SK-N-SH (cell line): ENCODE measurements around the gene ETV6. TPM values are rescaled to one million over a fixed set of nuclear protein-coding genes. Genes with fewer than 3 reads are reported as not detected.

Source experiments
- CTCF ChIA-PET: fragments of 300-600, 350-600 bp; formaldehyde crosslinking; extraction: SDS; loops from one replicate; lab custom pipeline; 2021; lab: Yijun Ruan, JAX
- POLR2A ChIA-PET: fragments of 350-600 bp; sonication (Branson Sonifier 250); formaldehyde crosslinking; extraction: SDS; loops from one replicate; lab custom pipeline; 2020; ENCODE audit warnings: antibody characterized with exemption, inconsistent platforms; lab: Yijun Ruan, JAX
- DNase-seq: peaks from one replicate; pipeline ENCODE4 v3.0.0; 2012
- H2AFZ ChIP-seq: fragments of 200-600 bp; sonication (generic); 2 replicates; pipeline ENCODE4 v1.8.1; 2016; ENCODE audit warnings: antibody characterized with exemption, mild to moderate bottlenecking, low read depth
- H3F3A ChIP-seq: fragments of 200-600 bp; sonication (generic); replicated peaks from 2 replicates; pipeline ENCODE3; 2016; ENCODE audit warnings: antibody characterized with exemption, mild to moderate bottlenecking; ENCODE audit not compliant: insufficient read depth
- H3K27ac ChIP-seq, 2 experiments: fragments of 200-500 bp in 1 of 2; fragments of 200-600 bp in 1 of 2; sonication (Bioruptor generic) in 1 of 2; sonication (generic), shearing (Covaris generic) in 1 of 2; 2 replicates each; pipeline versions ENCODE4 v1.5.1 to v1.6.1; 2014 to 2016; ENCODE audit warnings: low read depth in 2 of 2, inconsistent platforms in 1 of 2, low read length in 1 of 2, mild to moderate bottlenecking in 1 of 2, mixed read lengths in 1 of 2
- H3K27me3 ChIP-seq: fragments of 200-600 bp; sonication (generic), shearing (Covaris generic); 2 replicates; pipeline ENCODE4 v1.6.1; 2016; ENCODE audit warnings: mixed run types; ENCODE audit not compliant: insufficient read depth
- H3K36me3 ChIP-seq, 2 experiments: fragments of 200-500 bp in 1 of 2; fragments of 200-600 bp in 1 of 2; sonication (Bioruptor generic) in 1 of 2; sonication (generic) in 1 of 2; replicated peaks in 1 of 2; 2 replicates each; pipeline versions ENCODE3 to v1.5.1; 2014 to 2016; ENCODE audit warnings: low read length in 1 of 2, mild to moderate bottlenecking in 1 of 2; ENCODE audit not compliant: insufficient read depth in 2 of 2, control insufficient read depth in 1 of 2
- H3K4me1 ChIP-seq, 2 experiments: fragments of 200-500 bp in 1 of 2; fragments of 200-600 bp in 1 of 2; sonication (Bioruptor generic) in 1 of 2; sonication (generic), shearing (Covaris generic) in 1 of 2; 2 replicates each; pipeline versions ENCODE4 v1.5.1 to v1.6.1; 2014 to 2016; ENCODE audit warnings: low read depth in 1 of 2, low read length in 1 of 2, mixed run types in 1 of 2; ENCODE audit not compliant: insufficient read depth in 2 of 2, control insufficient read depth in 1 of 2
- H3K4me2 ChIP-seq: fragments of 200-600 bp; sonication (generic), shearing (Covaris generic); 2 replicates; pipeline ENCODE4 v1.6.1; 2017; ENCODE audit warnings: mixed run types
- H3K4me3 ChIP-seq, 2 experiments: fragments of 200-500 bp in 1 of 2; fragments of 200-600 bp in 1 of 2; sonication (Bioruptor generic) in 1 of 2; sonication (generic), shearing (Covaris generic) in 1 of 2; 2 replicates each; pipeline versions ENCODE4 v1.5.1 to v1.8.1; 2014 to 2016; ENCODE audit warnings: low read depth in 2 of 2, inconsistent platforms in 1 of 2, low read length in 1 of 2, mild to moderate bottlenecking in 1 of 2, mixed read lengths in 1 of 2, moderate library complexity in 1 of 2
- H3K79me2 ChIP-seq: fragments of 200-600 bp; sonication (generic); 2 replicates; pipeline ENCODE4 v1.8.1; 2017; ENCODE audit warnings: mild to moderate bottlenecking; ENCODE audit not compliant: insufficient read depth
- H3K9ac ChIP-seq: fragments of 200-600 bp; sonication (generic); 2 replicates; pipeline ENCODE4 v1.6.1; 2017; ENCODE audit warnings: mixed run types
- H3K9me2 ChIP-seq: fragments of 200-600 bp; sonication (generic); 2 replicates; pipeline ENCODE4 v1.6.1; 2017; ENCODE audit warnings: mixed run types
- H3K9me3 ChIP-seq: fragments of 200-600 bp; sonication (generic); 2 replicates; pipeline ENCODE4 v1.6.1; 2017; ENCODE audit warnings: mixed run types, mild to moderate bottlenecking, moderate library complexity
- H4K20me1 ChIP-seq: fragments of 200-600 bp; sonication (generic); 2 replicates; pipeline ENCODE4 v1.6.1; 2017; ENCODE audit warnings: mild to moderate bottlenecking, mixed run types; ENCODE audit not compliant: insufficient read depth
- CHD2 ChIP-seq: fragments of 150-350 bp; IDR thresholded peaks from 2 replicates; pipeline ENCODE4 v1.6.1; 2018; ENCODE audit warnings: low read length; ENCODE audit not compliant: partially characterized antibody
- EZH2phosphoT487 ChIP-seq: fragments of 200-600 bp; sonication (generic); IDR thresholded peaks from 2 replicates; pipeline ENCODE4 v1.6.1; 2017; ENCODE audit warnings: low read depth, mixed run types, mild to moderate bottlenecking, antibody characterized with exemption, moderate library complexity, borderline replicate concordance
- FOXJ3 ChIP-seq: sonication (generic); formaldehyde crosslinking; IDR thresholded peaks from 2 replicates; pipeline ENCODE4 v1.5.1; 2020; ENCODE audit warnings: mild to moderate bottlenecking, missing genetic modification reagents
- FOXM1 ChIP-seq: IDR thresholded peaks from 2 replicates; pipeline ENCODE4 v1.4.0; 2012; ENCODE audit warnings: low read depth, mild to moderate bottlenecking
- MXI1 ChIP-seq: IDR thresholded peaks from 2 replicates; pipeline ENCODE4 v1.6.1; 2012; ENCODE audit warnings: mild to moderate bottlenecking, low read depth, low read length, improper control_type of control experiment
- NFIC ChIP-seq: IDR thresholded peaks from 2 replicates; pipeline ENCODE4 v1.4.0; 2012; ENCODE audit warnings: borderline replicate concordance
- RAD21 ChIP-seq: IDR thresholded peaks from 2 replicates; pipeline ENCODE4 v1.6.1; 2012; ENCODE audit warnings: mild to moderate bottlenecking, low read length
- SIN3A ChIP-seq: IDR thresholded peaks from 2 replicates; pipeline ENCODE4 v1.6.1; 2012; ENCODE audit warnings: low read depth, mild to moderate bottlenecking, low read length, moderate library complexity, borderline replicate concordance
- SMC3 ChIP-seq: IDR thresholded peaks from 2 replicates; pipeline ENCODE4 v1.6.1; 2012; ENCODE audit warnings: low read depth, low read length, improper control_type of control experiment
- TEAD4 ChIP-seq: IDR thresholded peaks from 2 replicates; pipeline ENCODE4 v1.4.0; 2012; ENCODE audit warnings: mild to moderate bottlenecking, borderline replicate concordance; ENCODE audit not compliant: insufficient read depth
- WGBS: methylation state at CpG from one replicate; pipeline ENCODE4 v1.1.6; 2017; ENCODE audit warnings: low lambda C conversion rate; 5-methylcytosine and 5-hydroxymethylcytosine counted together
- polyA plus RNA-seq, 3 experiments: library from polyadenylated mRNA; depleted of rRNA; stranded (reverse); fragments of >200 nt; gene quantifications; 2 replicates each; pipeline ENCODE4 v1.2.3, GENCODE V29; 2012
- TF ChIP-seq, protein P1 (sequence below): fragments of 150-350 bp; IDR thresholded peaks from 2 replicates; pipeline ENCODE4 v1.6.1; 2016; ENCODE audit warnings: mild to moderate bottlenecking, low read depth, low read length
- TF ChIP-seq, protein P2 (sequence below): IDR thresholded peaks from 2 replicates; pipeline ENCODE4; 2012
- TF ChIP-seq, protein P3 (sequence below): IDR thresholded peaks from 2 replicates; pipeline ENCODE4 v1.6.1; 2012; ENCODE audit warnings: mild to moderate bottlenecking, low read depth, low read length, moderate library complexity

Gene ETV6
- polyA plus RNA-seq, 1 of the 3 experiments (the other 2 are of a cell fraction), result 4.0 TPM

DNA sequence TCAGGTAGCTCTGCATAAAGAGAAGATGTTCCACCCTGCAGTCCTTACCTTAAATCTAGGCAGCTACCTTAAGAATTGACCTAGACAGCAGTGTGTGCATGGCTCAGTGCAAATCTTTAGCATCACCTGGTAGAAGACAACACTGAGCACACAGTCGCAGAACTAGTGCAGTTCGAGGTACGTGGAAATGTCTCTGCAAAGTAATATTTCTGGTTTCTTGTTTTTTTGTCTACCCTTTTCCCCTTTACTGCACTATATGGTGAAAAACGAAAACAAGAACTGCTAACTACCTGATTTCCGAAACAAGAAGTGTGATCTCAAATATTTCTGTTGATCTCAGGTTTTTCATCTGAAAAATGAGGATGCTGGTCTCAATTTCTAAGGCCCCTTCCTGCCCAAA lies 82.5 kb downstream of the ETV6 start:
- Histone ChIP-seq H3K79me2 (peaks cover 91% of the 10 kb centered on the region), H3K4me2 (peak overlapping the region; percentile 59), H3K4me3 (no peak overlapping the region), H2AFZ (no peak overlapping the region), H3K9ac (0 out of 2 replicates have a peak overlapping the region, but pooled peaks have one; percentile 24), H4K20me1 (no peaks in the 10 kb centered on the region), H3K27ac (peak overlapping the region; percentile 28 to 76; a peak in 3 of 4 replicates), H3K9me2 (no peaks in the 10 kb centered on the region), H3K4me1 (peaks cover 0 to 13% of the 10 kb centered on the region in 2 experiments; a peak in 3 of 4 replicates), H3K27me3 (no peaks in the 10 kb centered on the region), H3K36me3 (no peaks in the 10 kb centered on the region), H3K9me3 (no peaks in the 10 kb centered on the region), H3F3A (peaks cover 15% of the 10 kb centered on the region)
- no peak for DNase-seq
- WGBS, result 95% methylated on average over 5 of the region's 5 CpGs
- ChIA-PET POLR2A (no interaction called here), CTCF (no interaction called here)
- TF ChIP-seq, protein P1, sequence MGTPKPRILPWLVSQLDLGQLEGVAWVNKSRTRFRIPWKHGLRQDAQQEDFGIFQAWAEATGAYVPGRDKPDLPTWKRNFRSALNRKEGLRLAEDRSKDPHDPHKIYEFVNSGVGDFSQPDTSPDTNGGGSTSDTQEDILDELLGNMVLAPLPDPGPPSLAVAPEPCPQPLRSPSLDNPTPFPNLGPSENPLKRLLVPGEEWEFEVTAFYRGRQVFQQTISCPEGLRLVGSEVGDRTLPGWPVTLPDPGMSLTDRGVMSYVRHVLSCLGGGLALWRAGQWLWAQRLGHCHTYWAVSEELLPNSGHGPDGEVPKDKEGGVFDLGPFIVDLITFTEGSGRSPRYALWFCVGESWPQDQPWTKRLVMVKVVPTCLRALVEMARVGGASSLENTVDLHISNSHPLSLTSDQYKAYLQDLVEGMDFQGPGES, result no peak
- TF ChIP-seq EZH2phosphoT487 (no peak), FOXJ3 (CRISPR knock-in tag) (no peak), CHD2 (no peak), SMC3 (no peak), SIN3A (no peak), FOXM1 (no peak), MXI1 (no peak), TEAD4 (no peak), RAD21 (no peak), NFIC (no peak)
- TF ChIP-seq, protein P2, sequence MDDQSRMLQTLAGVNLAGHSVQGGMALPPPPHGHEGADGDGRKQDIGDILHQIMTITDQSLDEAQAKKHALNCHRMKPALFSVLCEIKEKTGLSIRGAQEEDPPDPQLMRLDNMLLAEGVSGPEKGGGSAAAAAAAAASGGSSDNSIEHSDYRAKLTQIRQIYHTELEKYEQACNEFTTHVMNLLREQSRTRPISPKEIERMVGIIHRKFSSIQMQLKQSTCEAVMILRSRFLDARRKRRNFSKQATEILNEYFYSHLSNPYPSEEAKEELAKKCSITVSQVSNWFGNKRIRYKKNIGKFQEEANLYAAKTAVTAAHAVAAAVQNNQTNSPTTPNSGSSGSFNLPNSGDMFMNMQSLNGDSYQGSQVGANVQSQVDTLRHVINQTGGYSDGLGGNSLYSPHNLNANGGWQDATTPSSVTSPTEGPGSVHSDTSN, result no peak
- TF ChIP-seq, protein P3, sequence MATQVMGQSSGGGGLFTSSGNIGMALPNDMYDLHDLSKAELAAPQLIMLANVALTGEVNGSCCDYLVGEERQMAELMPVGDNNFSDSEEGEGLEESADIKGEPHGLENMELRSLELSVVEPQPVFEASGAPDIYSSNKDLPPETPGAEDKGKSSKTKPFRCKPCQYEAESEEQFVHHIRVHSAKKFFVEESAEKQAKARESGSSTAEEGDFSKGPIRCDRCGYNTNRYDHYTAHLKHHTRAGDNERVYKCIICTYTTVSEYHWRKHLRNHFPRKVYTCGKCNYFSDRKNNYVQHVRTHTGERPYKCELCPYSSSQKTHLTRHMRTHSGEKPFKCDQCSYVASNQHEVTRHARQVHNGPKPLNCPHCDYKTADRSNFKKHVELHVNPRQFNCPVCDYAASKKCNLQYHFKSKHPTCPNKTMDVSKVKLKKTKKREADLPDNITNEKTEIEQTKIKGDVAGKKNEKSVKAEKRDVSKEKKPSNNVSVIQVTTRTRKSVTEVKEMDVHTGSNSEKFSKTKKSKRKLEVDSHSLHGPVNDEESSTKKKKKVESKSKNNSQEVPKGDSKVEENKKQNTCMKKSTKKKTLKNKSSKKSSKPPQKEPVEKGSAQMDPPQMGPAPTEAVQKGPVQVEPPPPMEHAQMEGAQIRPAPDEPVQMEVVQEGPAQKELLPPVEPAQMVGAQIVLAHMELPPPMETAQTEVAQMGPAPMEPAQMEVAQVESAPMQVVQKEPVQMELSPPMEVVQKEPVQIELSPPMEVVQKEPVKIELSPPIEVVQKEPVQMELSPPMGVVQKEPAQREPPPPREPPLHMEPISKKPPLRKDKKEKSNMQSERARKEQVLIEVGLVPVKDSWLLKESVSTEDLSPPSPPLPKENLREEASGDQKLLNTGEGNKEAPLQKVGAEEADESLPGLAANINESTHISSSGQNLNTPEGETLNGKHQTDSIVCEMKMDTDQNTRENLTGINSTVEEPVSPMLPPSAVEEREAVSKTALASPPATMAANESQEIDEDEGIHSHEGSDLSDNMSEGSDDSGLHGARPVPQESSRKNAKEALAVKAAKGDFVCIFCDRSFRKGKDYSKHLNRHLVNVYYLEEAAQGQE, result no peak
